HepG2 (cell line): ENCODE results near the gene S100A4. TPM values are rescaled to one million over a fixed set of nuclear protein-coding genes. Genes with fewer than 3 reads are reported as not detected.

Source experiments
- AHR ChIP-seq: IDR thresholded peaks from 2 replicates; pipeline ENCODE4 v1.6.1; 2018; ENCODE audit warnings: missing genetic modification reagents, missing compliant biosample characterization
- CHD2 ChIP-seq: IDR thresholded peaks from 2 replicates; pipeline ENCODE4 v1.6.1; 2011; ENCODE audit warnings: low read depth, low read length, improper control_type of control experiment
- DZIP1 ChIP-seq: sonication (generic); formaldehyde crosslinking; IDR thresholded peaks from 2 replicates; pipeline ENCODE4 v1.5.0; 2020; ENCODE audit warnings: mild to moderate bottlenecking, missing genetic modification reagents
- E2F1 ChIP-seq: sonication (generic); formaldehyde crosslinking; IDR thresholded peaks from 2 replicates; pipeline ENCODE4 v1.5.0; 2020; ENCODE audit warnings: missing genetic modification reagents
- ELF1 ChIP-seq: sonication (generic); formaldehyde crosslinking; IDR thresholded peaks from 2 replicates; pipeline ENCODE4 v1.4.0; 2020; ENCODE audit warnings: missing genetic modification reagents
- FOXA1 ChIP-seq, 2 experiments: fragments of 450-650 bp in 1 of 2; sonication (generic) in 1 of 2; formaldehyde crosslinking in 1 of 2; IDR thresholded peaks; 2 replicates each; pipeline versions ENCODE4 v1.4.0 to v1.6.1; 2016 to 2020; ENCODE audit warnings: missing genetic modification reagents in 1 of 2
- HDAC2 ChIP-seq: sonication (generic); formaldehyde crosslinking; IDR thresholded peaks from 2 replicates; pipeline ENCODE4 v1.4.0; 2020; ENCODE audit warnings: missing genetic modification reagents
- IRF9 ChIP-seq: sonication (generic); formaldehyde crosslinking; IDR thresholded peaks from 2 replicates; pipeline ENCODE4 v1.8.0; 2022; ENCODE audit warnings: missing genetic modification reagents, mild to moderate bottlenecking, borderline replicate concordance
- ISX ChIP-seq: sonication (generic); formaldehyde crosslinking; conservative IDR thresholded peaks from 2 replicates; pipeline ENCODE4 v1.5.0; 2020; ENCODE audit warnings: missing genetic modification reagents
- MED1 ChIP-seq: sonication (generic); formaldehyde crosslinking; IDR thresholded peaks from 2 replicates; pipeline ENCODE4 v1.4.0; 2020; ENCODE audit warnings: missing genetic modification reagents
- MXD3 ChIP-seq: IDR thresholded peaks from 2 replicates; pipeline ENCODE4 v1.6.1; 2016; ENCODE audit warnings: mild to moderate bottlenecking, missing biosample characterization, missing genetic modification reagents
- MXD4 ChIP-seq: IDR thresholded peaks from 2 replicates; pipeline ENCODE4 v1.6.1; 2016; ENCODE audit warnings: mild to moderate bottlenecking, missing biosample characterization, missing genetic modification reagents
- NCOA2 ChIP-seq: sonication (generic); formaldehyde crosslinking; IDR thresholded peaks from 2 replicates; pipeline ENCODE4 v1.8.0; 2022; ENCODE audit warnings: inconsistent platforms
- NCOA5 ChIP-seq: sonication (generic); formaldehyde crosslinking; IDR thresholded peaks from 2 replicates; pipeline ENCODE4 v1.4.0; 2020; ENCODE audit warnings: missing genetic modification reagents
- NKX3-1 ChIP-seq: sonication (generic); formaldehyde crosslinking; IDR thresholded peaks from 2 replicates; pipeline ENCODE4 v1.5.0; 2020; ENCODE audit warnings: missing genetic modification reagents
- PHF8 ChIP-seq: sonication (generic); formaldehyde crosslinking; IDR thresholded peaks from 2 replicates; pipeline ENCODE4 v1.5.0; 2020; ENCODE audit warnings: missing genetic modification reagents
- RARA ChIP-seq: IDR thresholded peaks from 2 replicates; pipeline ENCODE4 v1.6.1; 2016; ENCODE audit warnings: missing genetic modification reagents, missing compliant biosample characterization
- RXRB ChIP-seq: IDR thresholded peaks from 2 replicates; pipeline ENCODE4 v1.6.1; 2016; ENCODE audit warnings: borderline replicate concordance, missing genetic modification reagents, missing compliant biosample characterization
- SIX1 ChIP-seq: sonication (generic); formaldehyde crosslinking; IDR thresholded peaks from 2 replicates; pipeline ENCODE4 v1.4.0; 2020; ENCODE audit warnings: missing genetic modification reagents, borderline replicate concordance
- SP140L ChIP-seq: sonication (generic); formaldehyde crosslinking; IDR thresholded peaks from 2 replicates; pipeline ENCODE4 v1.4.0; 2020; ENCODE audit warnings: missing genetic modification reagents, borderline replicate concordance
- TFAP4 ChIP-seq: sonication (generic); IDR thresholded peaks from 2 replicates; pipeline ENCODE4 v1.6.1; 2016; ENCODE audit warnings: low read depth, borderline replicate concordance
- ZBTB38 ChIP-seq: sonication (generic); formaldehyde crosslinking; IDR thresholded peaks from 2 replicates; pipeline ENCODE4 v1.5.1; 2020; ENCODE audit warnings: mild to moderate bottlenecking, missing genetic modification reagents
- ZMYM2 ChIP-seq: sonication (generic); formaldehyde crosslinking; IDR thresholded peaks from 2 replicates; pipeline ENCODE4 v1.8.0; 2022; ENCODE audit warnings: mild to moderate bottlenecking, missing genetic modification reagents
- ZNF263 ChIP-seq: sonication (generic); formaldehyde crosslinking; IDR thresholded peaks from 2 replicates; pipeline ENCODE4 v1.4.0; 2020; ENCODE audit warnings: missing genetic modification reagents
- polyA plus RNA-seq, 8 experiments: library from polyadenylated mRNA; depleted of rRNA in 3 of 8; stranded (reverse) in 7 of 8; unstranded in 1 of 8; fragments of >200 nt; fragmentation: Illumina TruSeq in 4 of 8; extraction: Trizol in 4 of 8; gene quantifications; 2 replicates each; pipeline versions ENCODE4 v1.2.1 to v1.2.3, GENCODE V29; 2011 to 2016; ENCODE audit warnings: low read depth in 4 of 8, missing spikeins in 1 of 8, mixed read lengths in 1 of 8; ENCODE audit not compliant: insufficient read depth in 1 of 8
- total RNA-seq, 5 experiments: library from RNA; depleted of rRNA; stranded (reverse); fragments of >200 nt; fragmentation: Illumina TruSeq; extraction: Trizol; gene quantifications; 2 replicates each; pipeline ENCODE4 v1.2.3, GENCODE V29; 2016; ENCODE audit warnings: low read depth in 1 of 5

The S100A4 gene
- total and polyA plus RNA-seq, 2 of the 13 experiments (the other 11 are each of a cell fraction or from before 2014, with no cell fraction given) = 12.9 to 20.2 TPM

DNA sequence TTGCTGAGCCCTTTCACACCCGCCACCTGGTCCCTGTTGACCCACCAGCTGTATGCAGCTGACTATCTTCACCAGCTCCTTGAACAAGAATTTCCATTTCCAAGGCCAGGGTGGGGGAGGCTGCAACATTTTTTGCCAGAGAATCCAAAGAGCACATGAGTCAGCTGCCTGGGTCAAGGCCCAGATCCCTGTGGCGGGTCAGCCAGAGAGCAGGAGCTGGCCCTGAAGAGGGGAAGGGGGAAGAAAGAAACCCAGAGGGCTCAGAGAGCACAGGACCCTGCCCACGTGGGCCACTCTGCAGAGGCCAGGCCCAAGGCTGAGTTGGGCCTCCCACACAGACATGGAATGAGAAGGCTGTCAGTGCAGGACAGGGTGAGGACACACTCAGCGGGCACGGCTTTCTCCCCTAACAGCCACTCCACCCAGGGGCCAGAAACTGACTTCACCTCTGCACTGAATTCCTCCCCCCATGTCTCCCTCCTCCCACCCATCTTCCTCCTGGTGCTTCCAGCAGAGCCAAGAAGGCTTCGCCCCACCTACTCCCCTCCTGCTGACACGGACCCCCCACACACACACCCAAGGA lies 38.7 kb downstream of the S100A4 start (continued):
- no peak for TF ChIP-seq SIX1 (CRISPR knock-in tag)
- no peak for TF ChIP-seq SP140L (CRISPR knock-in tag)
- no peak; the same call in 1 of the 2 replicates for TF ChIP-seq PHF8 (CRISPR knock-in tag)
- no peak for TF ChIP-seq ISX
- no peak for TF ChIP-seq AHR (CRISPR knock-in tag)
- TF ChIP-seq RXRB = 0 out of 2 replicates have a peak, but pooled peaks have one; percentile 37
- TF ChIP-seq ZMYM2 (CRISPR knock-in tag) = no peak
- TF ChIP-seq TFAP4 = peak; percentile 86
- no peak for TF ChIP-seq HDAC2
- TF ChIP-seq DZIP1 (CRISPR knock-in tag) = no peak
- TF ChIP-seq IRF9 (CRISPR knock-in tag) = no peak
- TF ChIP-seq NKX3-1 = no peak
- no peak for TF ChIP-seq MXD3 (CRISPR knock-in tag)
- TF ChIP-seq FOXA1 (IDR thresholded peaks at IDR 0.05) = no peak
- 0 out of 2 replicates have a peak, but pooled peaks have one; percentile 7 for TF ChIP-seq FOXA1 (CRISPR knock-in tag; IDR thresholded peaks at IDR 0.05)
- TF ChIP-seq ZNF263 (CRISPR knock-in tag) = peak; percentile 70
- TF ChIP-seq E2F1 (CRISPR knock-in tag) = no peak
- peak; percentile 38; the same call in 1 of the 2 replicates for TF ChIP-seq MED1 (CRISPR knock-in tag)
- no peak for TF ChIP-seq MXD4 (CRISPR knock-in tag)
- TF ChIP-seq NCOA2 (CRISPR knock-in tag) = 0 out of 2 replicates have a peak, but pooled peaks have one; percentile 22
- no peak for TF ChIP-seq ZBTB38 (CRISPR knock-in tag)
- no peak for TF ChIP-seq NCOA5 (CRISPR knock-in tag)
- peak; percentile 87 for TF ChIP-seq RARA (CRISPR knock-in tag)
- no peak for TF ChIP-seq CHD2
- no peak for TF ChIP-seq ELF1 (CRISPR knock-in tag)
